ENCODE data around the gene PHLPP1. TPM values are rescaled to one million over a fixed set of nuclear protein-coding genes. Genes with fewer than 3 reads are reported as not detected.

The PHLPP1 gene
- total and polyA plus RNA-seq, 9 of the 15 experiments (the other 6 are each of a cell fraction or from before 2014, with no cell fraction given) = 0.56 to 9.0 (median 4.5) TPM

DNA sequence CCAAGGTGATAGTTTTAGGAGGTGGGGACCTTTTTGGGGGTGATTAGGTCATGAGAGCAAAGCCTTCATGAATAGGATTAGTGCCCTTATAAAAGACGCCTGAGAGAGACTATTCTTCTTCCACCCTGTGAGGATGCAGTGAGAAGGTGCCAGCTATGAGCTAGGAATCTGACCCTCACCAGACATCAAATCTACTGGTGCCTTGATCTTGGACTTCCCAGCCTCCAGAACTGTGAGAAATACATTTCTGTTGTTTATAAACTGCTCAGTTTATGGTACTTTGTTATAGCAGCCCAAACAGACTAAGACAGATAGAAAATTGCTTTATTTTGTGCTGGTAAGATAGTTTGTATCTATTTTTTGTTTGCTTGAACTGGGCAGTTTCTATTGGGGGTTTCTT lies 40.1 kb downstream of the PHLPP1 start (continued):
- TF ChIP-seq, protein P1, sequence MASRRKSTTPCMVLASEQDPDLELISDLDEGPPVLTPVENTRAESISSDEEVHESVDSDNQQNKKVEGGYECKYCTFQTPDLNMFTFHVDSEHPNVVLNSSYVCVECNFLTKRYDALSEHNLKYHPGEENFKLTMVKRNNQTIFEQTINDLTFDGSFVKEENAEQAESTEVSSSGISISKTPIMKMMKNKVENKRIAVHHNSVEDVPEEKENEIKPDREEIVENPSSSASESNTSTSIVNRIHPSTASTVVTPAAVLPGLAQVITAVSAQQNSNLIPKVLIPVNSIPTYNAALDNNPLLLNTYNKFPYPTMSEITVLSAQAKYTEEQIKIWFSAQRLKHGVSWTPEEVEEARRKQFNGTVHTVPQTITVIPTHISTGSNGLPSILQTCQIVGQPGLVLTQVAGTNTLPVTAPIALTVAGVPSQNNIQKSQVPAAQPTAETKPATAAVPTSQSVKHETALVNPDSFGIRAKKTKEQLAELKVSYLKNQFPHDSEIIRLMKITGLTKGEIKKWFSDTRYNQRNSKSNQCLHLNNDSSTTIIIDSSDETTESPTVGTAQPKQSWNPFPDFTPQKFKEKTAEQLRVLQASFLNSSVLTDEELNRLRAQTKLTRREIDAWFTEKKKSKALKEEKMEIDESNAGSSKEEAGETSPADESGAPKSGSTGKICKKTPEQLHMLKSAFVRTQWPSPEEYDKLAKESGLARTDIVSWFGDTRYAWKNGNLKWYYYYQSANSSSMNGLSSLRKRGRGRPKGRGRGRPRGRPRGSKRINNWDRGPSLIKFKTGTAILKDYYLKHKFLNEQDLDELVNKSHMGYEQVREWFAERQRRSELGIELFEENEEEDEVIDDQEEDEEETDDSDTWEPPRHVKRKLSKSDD (conservative IDR thresholded peaks at IDR 0.05; ENCODE audit: low read length) = no peak
- TF ChIP-seq, protein P2, sequence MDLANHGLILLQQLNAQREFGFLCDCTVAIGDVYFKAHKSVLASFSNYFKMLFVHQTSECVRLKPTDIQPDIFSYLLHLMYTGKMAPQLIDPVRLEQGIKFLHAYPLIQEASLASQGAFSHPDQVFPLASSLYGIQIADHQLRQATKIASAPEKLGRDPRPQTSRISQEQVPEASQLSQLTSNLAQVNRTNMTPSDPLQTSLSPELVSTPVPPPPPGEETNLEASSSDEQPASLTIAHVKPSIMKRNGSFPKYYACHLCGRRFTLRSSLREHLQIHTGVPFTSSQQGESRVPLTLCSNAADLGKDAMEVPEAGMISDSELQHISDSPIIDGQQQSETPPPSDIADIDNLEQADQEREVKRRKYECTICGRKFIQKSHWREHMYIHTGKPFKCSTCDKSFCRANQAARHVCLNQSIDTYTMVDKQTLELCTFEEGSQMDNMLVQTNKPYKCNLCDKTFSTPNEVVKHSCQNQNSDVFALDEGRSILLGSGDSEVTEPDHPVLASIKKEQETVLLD (IDR thresholded peaks at IDR 0.05) = no peak
- TF ChIP-seq RBM22 (IDR thresholded peaks at IDR 0.05; ENCODE audit: low read depth, low read length, poor library complexity, severe bottlenecking) (no peak), EWSR1 (IDR thresholded peaks at IDR 0.05; ENCODE audit: borderline replicate concordance, low read depth, partially characterized antibody) (no peak), PTBP1 (IDR thresholded peaks at IDR 0.05; ENCODE audit: low read depth, low read length) (no peak), SIN3B (IDR thresholded peaks at IDR 0.05; ENCODE audit: low read depth) (no peak)
- TF ChIP-seq, protein P3, sequence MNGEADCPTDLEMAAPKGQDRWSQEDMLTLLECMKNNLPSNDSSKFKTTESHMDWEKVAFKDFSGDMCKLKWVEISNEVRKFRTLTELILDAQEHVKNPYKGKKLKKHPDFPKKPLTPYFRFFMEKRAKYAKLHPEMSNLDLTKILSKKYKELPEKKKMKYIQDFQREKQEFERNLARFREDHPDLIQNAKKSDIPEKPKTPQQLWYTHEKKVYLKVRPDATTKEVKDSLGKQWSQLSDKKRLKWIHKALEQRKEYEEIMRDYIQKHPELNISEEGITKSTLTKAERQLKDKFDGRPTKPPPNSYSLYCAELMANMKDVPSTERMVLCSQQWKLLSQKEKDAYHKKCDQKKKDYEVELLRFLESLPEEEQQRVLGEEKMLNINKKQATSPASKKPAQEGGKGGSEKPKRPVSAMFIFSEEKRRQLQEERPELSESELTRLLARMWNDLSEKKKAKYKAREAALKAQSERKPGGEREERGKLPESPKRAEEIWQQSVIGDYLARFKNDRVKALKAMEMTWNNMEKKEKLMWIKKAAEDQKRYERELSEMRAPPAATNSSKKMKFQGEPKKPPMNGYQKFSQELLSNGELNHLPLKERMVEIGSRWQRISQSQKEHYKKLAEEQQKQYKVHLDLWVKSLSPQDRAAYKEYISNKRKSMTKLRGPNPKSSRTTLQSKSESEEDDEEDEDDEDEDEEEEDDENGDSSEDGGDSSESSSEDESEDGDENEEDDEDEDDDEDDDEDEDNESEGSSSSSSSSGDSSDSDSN (IDR thresholded peaks at IDR 0.05; ENCODE audit: borderline replicate concordance in 1 of 2, low read depth in 2 of 2, low read length in 2 of 2) = no peak
- TF ChIP-seq, protein P4, sequence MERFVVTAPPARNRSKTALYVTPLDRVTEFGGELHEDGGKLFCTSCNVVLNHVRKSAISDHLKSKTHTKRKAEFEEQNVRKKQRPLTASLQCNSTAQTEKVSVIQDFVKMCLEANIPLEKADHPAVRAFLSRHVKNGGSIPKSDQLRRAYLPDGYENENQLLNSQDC (CRISPR knock-in tag; IDR thresholded peaks at IDR 0.05) = no peak
- TF ChIP-seq, protein P5, sequence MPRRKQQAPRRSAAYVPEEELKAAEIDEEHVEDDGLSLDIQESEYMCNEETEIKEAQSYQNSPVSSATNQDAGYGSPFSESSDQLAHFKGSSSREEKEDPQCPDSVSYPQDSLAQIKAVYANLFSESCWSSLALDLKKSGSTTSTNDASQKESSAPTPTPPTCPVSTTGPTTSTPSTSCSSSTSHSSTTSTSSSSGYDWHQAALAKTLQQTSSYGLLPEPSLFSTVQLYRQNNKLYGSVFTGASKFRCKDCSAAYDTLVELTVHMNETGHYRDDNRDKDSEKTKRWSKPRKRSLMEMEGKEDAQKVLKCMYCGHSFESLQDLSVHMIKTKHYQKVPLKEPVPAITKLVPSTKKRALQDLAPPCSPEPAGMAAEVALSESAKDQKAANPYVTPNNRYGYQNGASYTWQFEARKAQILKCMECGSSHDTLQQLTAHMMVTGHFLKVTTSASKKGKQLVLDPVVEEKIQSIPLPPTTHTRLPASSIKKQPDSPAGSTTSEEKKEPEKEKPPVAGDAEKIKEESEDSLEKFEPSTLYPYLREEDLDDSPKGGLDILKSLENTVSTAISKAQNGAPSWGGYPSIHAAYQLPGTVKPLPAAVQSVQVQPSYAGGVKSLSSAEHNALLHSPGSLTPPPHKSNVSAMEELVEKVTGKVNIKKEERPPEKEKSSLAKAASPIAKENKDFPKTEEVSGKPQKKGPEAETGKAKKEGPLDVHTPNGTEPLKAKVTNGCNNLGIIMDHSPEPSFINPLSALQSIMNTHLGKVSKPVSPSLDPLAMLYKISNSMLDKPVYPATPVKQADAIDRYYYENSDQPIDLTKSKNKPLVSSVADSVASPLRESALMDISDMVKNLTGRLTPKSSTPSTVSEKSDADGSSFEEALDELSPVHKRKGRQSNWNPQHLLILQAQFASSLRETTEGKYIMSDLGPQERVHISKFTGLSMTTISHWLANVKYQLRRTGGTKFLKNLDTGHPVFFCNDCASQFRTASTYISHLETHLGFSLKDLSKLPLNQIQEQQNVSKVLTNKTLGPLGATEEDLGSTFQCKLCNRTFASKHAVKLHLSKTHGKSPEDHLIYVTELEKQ (CRISPR knock-in tag; IDR thresholded peaks at IDR 0.05) = no peak
